WTC11 (cell line): ENCODE measurements around the gene C17orf78. TPM values are rescaled to one million over a fixed set of nuclear protein-coding genes. Genes with fewer than 3 reads are reported as not detected.
"Not testable (repeated sequence)": the region's sequence is repeated elsewhere in the genome, so short reads cannot be mapped to it uniquely, and the experiment has no call there.

Experiments used
- ATAC-seq: fragments of 200-7000 bp; cut with Tn5 transposase; 2 replicates; pipeline ENCODE4 v1.10.0; 2021; ENCODE audit warnings: mild to moderate bottlenecking, moderate library complexity
- CTCF ChIA-PET: fragments of 300-600 bp; sonication (Branson Sonifier 250); formaldehyde crosslinking; loops from one replicate; lab custom pipeline; 2021; ENCODE audit warnings: antibody characterized with exemption; lab: Charles Lee
- POLR2A ChIA-PET: fragments of 350-600 bp; sonication (Branson Sonifier 250); formaldehyde crosslinking; loops from one replicate; lab custom pipeline; 2021; ENCODE audit warnings: antibody characterized with exemption; lab: Charles Lee
- DNase-seq: peaks from one replicate; pipeline ENCODE4 v3.0.0; 2021; ENCODE audit warnings: low spot score
- H3K27ac Mint-ChIP-seq: 2 replicates; pipeline ENCODE4 v1.8.0; 2021; ENCODE audit warnings: mixed read lengths
- H3K27me3 Mint-ChIP-seq: 2 replicates; pipeline ENCODE4 v1.8.0; 2021; ENCODE audit warnings: low read depth, mild to moderate bottlenecking, moderate library complexity, mixed read lengths
- H3K36me3 Mint-ChIP-seq: 2 replicates; pipeline ENCODE4 v1.8.0; 2021; ENCODE audit warnings: mixed read lengths
- H3K4me1 Mint-ChIP-seq: 2 replicates; pipeline ENCODE4 v1.8.0; 2022; ENCODE audit warnings: mixed read lengths
- H3K4me3 Mint-ChIP-seq: 2 replicates; pipeline ENCODE4 v1.8.0; 2021; ENCODE audit warnings: mild to moderate bottlenecking, moderate library complexity, mixed read lengths
- H3K9me3 Mint-ChIP-seq: 2 replicates; pipeline ENCODE4 v1.8.0; 2021; ENCODE audit warnings: mixed read lengths
- CBFB ChIP-seq: sonication (generic); formaldehyde crosslinking; IDR thresholded peaks from 2 replicates; pipeline ENCODE4 v1.8.1; 2022; ENCODE audit warnings: mild to moderate bottlenecking, low read depth, missing genetic modification reagents
- CREM ChIP-seq: sonication (generic); formaldehyde crosslinking; IDR thresholded peaks from 2 replicates; pipeline ENCODE4 v1.8.1; 2022; ENCODE audit warnings: mild to moderate bottlenecking, missing genetic modification reagents, moderate library complexity
- ETV6 ChIP-seq: sonication (generic); formaldehyde crosslinking; IDR thresholded peaks from 2 replicates; pipeline ENCODE4 v1.8.1; 2022; ENCODE audit warnings: mild to moderate bottlenecking, missing genetic modification reagents
- FOXK1 ChIP-seq: sonication (generic); formaldehyde crosslinking; IDR thresholded peaks from 2 replicates; pipeline ENCODE4 v1.8.0; 2022; ENCODE audit warnings: mild to moderate bottlenecking, moderate library complexity, missing genetic modification reagents
- FOXP1 ChIP-seq: sonication (generic); formaldehyde crosslinking; IDR thresholded peaks from 2 replicates; pipeline ENCODE4 v1.8.0; 2022; ENCODE audit warnings: missing genetic modification reagents, mild to moderate bottlenecking, moderate library complexity, borderline replicate concordance
- GRHL2 ChIP-seq: fragments of 250-450 bp; sonication (Bioruptor Pico); IDR thresholded peaks from 2 replicates; pipeline ENCODE4 v1.8.0; 2022; ENCODE audit warnings: mild to moderate bottlenecking, moderate library complexity; ENCODE audit not compliant: insufficient replicate concordance, severe bottlenecking
- GTF2I ChIP-seq: fragments of 250-450 bp; sonication (Bioruptor Pico); conservative IDR thresholded peaks from 2 replicates; pipeline ENCODE4 v1.4.0; 2021; ENCODE audit warnings: mild to moderate bottlenecking
- KAT7 ChIP-seq: sonication (generic); formaldehyde crosslinking; IDR thresholded peaks from 2 replicates; pipeline ENCODE4 v1.8.1; 2023; ENCODE audit warnings: missing genetic modification reagents, mild to moderate bottlenecking, borderline replicate concordance
- NFE2L1 ChIP-seq: sonication (generic); formaldehyde crosslinking; IDR thresholded peaks from 2 replicates; pipeline ENCODE4 v1.8.1; 2023; ENCODE audit warnings: missing genetic modification reagents
- NR1H2 ChIP-seq: sonication (generic); formaldehyde crosslinking; IDR thresholded peaks from 2 replicates; pipeline ENCODE4 v1.9.0; 2021; ENCODE audit warnings: mild to moderate bottlenecking, moderate library complexity, missing genetic modification reagents
- NR2C2 ChIP-seq: sonication (generic); formaldehyde crosslinking; IDR thresholded peaks from 2 replicates; pipeline ENCODE4 v1.8.0; 2022; ENCODE audit warnings: mild to moderate bottlenecking, missing genetic modification reagents
- ZNF138 ChIP-seq: sonication (generic); formaldehyde crosslinking; conservative IDR thresholded peaks from 2 replicates; pipeline ENCODE4 v1.8.1; 2022; ENCODE audit warnings: mild to moderate bottlenecking, moderate library complexity, missing genetic modification reagents
- ZNF232 ChIP-seq: sonication (generic); formaldehyde crosslinking; IDR thresholded peaks from 2 replicates; pipeline ENCODE4 v1.8.0; 2022; ENCODE audit warnings: mild to moderate bottlenecking, missing genetic modification reagents
- ZNF671 ChIP-seq: fragments of 250-450 bp; sonication (Bioruptor Pico); IDR thresholded peaks from 2 replicates; pipeline ENCODE4 v1.8.0; 2021; ENCODE audit warnings: mild to moderate bottlenecking
- total RNA-seq: library from RNA; stranded (reverse); gene quantifications from 3 replicates; pipeline ENCODE4 v1.2.3, GENCODE V29; 2021
- TF ChIP-seq, protein P1 (sequence below): sonication (generic); formaldehyde crosslinking; conservative IDR thresholded peaks from 2 replicates; pipeline ENCODE4 v1.8.1; 2023; ENCODE audit warnings: mild to moderate bottlenecking, low read depth, missing genetic modification reagents, moderate library complexity
- TF ChIP-seq, protein P2 (sequence below): sonication (generic); formaldehyde crosslinking; IDR thresholded peaks from 2 replicates; pipeline ENCODE4 v1.8.1; 2022; ENCODE audit warnings: missing genetic modification reagents, borderline replicate concordance
- TF ChIP-seq, protein P3 (sequence below): sonication (generic); formaldehyde crosslinking; IDR thresholded peaks from 2 replicates; pipeline ENCODE4 v1.8.0; 2022; ENCODE audit warnings: mild to moderate bottlenecking, missing genetic modification reagents

The C17orf78 gene
- total RNA-seq, 1 experiment from 2014 or later: not detected

- ATAC-seq (no peak), DNase-seq (no peak)
- ChIA-PET CTCF (no interaction called here), POLR2A (interaction anchor here (0.6 kb wide), 1 partner anchor 1370 kb away, joined by 3 read pairs; no protein-coding TSS in a partner anchor)
- Mint-ChIP-seq H3K27ac (no peak overlapping the region), H3K4me3 (no peak overlapping the region), H3K4me1 (peaks cover 8% of the 10 kb centered on the region), H3K36me3 (no peaks in the 10 kb centered on the region; the same call in 1 of the 2 replicates), H3K27me3 (no peaks in the 10 kb centered on the region), H3K9me3 (no peaks in the 10 kb centered on the region)
- TF ChIP-seq ZNF232 (CRISPR knock-in tag) (no peak), KAT7 (no peak), CBFB (no peak), FOXK1 (CRISPR knock-in tag) (no peak), GTF2I (CRISPR knock-in tag) (no peak), ETV6 (CRISPR knock-in tag) (no peak), NR1H2 (CRISPR knock-in tag) (no peak), GRHL2 (CRISPR knock-in tag) (no peak), FOXP1 (CRISPR knock-in tag) (no peak), NFE2L1 (CRISPR knock-in tag) (no peak), ZNF671 (CRISPR knock-in tag) (no peak), CREM (CRISPR knock-in tag) (no peak)
- TF ChIP-seq, protein P1, sequence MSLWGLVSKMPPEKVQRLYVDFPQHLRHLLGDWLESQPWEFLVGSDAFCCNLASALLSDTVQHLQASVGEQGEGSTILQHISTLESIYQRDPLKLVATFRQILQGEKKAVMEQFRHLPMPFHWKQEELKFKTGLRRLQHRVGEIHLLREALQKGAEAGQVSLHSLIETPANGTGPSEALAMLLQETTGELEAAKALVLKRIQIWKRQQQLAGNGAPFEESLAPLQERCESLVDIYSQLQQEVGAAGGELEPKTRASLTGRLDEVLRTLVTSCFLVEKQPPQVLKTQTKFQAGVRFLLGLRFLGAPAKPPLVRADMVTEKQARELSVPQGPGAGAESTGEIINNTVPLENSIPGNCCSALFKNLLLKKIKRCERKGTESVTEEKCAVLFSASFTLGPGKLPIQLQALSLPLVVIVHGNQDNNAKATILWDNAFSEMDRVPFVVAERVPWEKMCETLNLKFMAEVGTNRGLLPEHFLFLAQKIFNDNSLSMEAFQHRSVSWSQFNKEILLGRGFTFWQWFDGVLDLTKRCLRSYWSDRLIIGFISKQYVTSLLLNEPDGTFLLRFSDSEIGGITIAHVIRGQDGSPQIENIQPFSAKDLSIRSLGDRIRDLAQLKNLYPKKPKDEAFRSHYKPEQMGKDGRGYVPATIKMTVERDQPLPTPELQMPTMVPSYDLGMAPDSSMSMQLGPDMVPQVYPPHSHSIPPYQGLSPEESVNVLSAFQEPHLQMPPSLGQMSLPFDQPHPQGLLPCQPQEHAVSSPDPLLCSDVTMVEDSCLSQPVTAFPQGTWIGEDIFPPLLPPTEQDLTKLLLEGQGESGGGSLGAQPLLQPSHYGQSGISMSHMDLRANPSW (CRISPR knock-in tag): no peak
Observed at GRCh38 chr17:37400505-37400904, 24.7 kb downstream of the C17orf78 start.

DNA sequence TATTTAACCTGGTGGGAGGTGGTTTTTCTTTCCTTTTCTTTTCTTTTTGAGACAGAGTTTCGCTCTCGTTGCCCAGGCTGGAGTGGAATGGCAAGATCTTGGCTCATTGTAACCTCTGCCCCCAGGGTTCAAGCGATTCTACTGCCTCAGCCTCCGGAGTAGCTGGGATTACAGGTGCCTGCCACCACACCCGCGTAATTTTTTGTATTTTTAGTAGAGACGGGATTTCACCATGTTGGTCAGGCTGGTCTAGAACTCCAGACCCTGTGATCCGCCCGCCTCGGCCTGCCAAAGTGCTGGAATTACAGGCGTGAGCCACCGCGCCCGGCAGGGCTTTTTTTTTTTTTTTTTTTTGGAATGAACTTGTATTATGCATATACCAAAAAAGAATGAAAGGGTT lies 29.7 kb downstream of the C17orf78 start:
- H3K9me3 Mint-ChIP-seq, ATAC-seq, H3K27me3 Mint-ChIP-seq, H3K27ac Mint-ChIP-seq, H3K36me3 Mint-ChIP-seq, DNase-seq: not testable (repeated sequence)
- H3K4me1 Mint-ChIP-seq: peaks cover 18% of the 10 kb centered on the region
- CTCF ChIA-PET: interaction anchor here (2.0 kb wide), 1 partner anchor 32 kb away, joined by 8 read pairs; no protein-coding TSS in a partner anchor
- peak overlapping the region; percentile 97 for H3K4me3 Mint-ChIP-seq
- POLR2A ChIA-PET: interaction anchor here (0.5 kb wide), 1 partner anchor 79 kb away, joined by 3 read pairs; no protein-coding TSS in a partner anchor

DNA sequence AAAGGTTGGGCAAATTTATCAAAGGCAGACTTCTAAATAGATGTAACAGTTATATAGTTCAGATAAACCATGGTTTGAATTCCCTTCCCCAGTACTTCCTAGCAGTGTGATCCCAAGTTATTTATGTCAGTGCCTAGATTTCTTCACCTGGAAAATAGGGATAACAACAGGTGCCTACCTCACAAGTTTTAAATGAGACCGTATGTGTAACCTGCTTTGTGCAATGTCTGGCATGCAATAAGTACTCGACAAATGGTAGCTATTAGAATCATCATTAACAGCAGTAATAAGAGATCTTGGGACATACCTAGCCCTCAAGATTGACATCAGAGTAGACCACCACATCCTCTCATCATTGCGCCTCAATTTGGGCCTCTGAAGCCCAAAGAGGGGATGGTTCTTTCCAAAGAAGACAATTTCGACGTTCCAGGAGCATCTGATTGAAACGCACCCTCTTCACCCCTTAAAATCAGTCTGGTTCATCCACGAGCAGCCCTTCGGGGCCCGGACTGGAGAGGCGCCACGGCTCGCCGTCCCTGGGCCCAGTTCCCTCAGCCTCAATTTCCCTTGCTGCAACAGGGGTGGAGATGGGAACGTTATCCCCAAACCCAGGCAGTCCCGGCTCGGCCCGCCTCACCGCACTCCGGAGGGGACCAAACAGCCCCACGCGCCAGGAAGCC lies 30.3 kb downstream of the C17orf78 start:
- TF ChIP-seq ZNF138 (CRISPR knock-in tag): peak; percentile 73; the same call in 1 of the 2 replicates
- no peak for TF ChIP-seq NR2C2 (CRISPR knock-in tag)
- TF ChIP-seq CBFB: 0 out of 2 replicates have a peak, but pooled peaks have one; percentile 37
- 0 out of 2 replicates have a peak, but pooled peaks have one; percentile 40 for TF ChIP-seq ETV6 (CRISPR knock-in tag)
- TF ChIP-seq, protein P2, sequence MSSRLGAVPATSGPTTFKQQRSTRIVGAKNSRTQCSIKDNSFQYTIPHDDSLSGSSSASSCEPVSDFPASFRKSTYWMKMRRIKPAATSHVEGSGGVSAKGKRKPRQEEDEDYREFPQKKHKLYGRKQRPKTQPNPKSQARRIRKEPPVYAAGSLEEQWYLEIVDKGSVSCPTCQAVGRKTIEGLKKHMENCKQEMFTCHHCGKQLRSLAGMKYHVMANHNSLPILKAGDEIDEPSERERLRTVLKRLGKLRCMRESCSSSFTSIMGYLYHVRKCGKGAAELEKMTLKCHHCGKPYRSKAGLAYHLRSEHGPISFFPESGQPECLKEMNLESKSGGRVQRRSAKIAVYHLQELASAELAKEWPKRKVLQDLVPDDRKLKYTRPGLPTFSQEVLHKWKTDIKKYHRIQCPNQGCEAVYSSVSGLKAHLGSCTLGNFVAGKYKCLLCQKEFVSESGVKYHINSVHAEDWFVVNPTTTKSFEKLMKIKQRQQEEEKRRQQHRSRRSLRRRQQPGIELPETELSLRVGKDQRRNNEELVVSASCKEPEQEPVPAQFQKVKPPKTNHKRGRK (CRISPR knock-in tag): no peak
- TF ChIP-seq, protein P3, sequence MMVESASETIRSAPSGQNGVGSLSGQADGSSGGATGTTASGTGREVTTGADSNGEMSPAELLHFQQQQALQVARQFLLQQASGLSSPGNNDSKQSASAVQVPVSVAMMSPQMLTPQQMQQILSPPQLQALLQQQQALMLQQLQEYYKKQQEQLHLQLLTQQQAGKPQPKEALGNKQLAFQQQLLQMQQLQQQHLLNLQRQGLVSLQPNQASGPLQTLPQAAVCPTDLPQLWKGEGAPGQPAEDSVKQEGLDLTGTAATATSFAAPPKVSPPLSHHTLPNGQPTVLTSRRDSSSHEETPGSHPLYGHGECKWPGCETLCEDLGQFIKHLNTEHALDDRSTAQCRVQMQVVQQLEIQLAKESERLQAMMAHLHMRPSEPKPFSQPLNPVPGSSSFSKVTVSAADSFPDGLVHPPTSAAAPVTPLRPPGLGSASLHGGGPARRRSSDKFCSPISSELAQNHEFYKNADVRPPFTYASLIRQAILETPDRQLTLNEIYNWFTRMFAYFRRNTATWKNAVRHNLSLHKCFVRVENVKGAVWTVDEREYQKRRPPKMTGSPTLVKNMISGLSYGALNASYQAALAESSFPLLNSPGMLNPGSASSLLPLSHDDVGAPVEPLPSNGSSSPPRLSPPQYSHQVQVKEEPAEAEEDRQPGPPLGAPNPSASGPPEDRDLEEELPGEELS (CRISPR knock-in tag): peak; percentile 33; the same call in 1 of the 2 replicates
- peak; percentile 77; the same call in 1 of the 2 replicates for TF ChIP-seq FOXP1 (CRISPR knock-in tag)
- TF ChIP-seq FOXK1 (CRISPR knock-in tag): 0 out of 2 replicates have a peak, but pooled peaks have one; percentile 17
- Mint-ChIP-seq H3K4me3 (peak overlapping the region; percentile 97), H3K4me1 (peaks cover 18% of the 10 kb centered on the region), H3K9me3 (no peaks in the 10 kb centered on the region), H3K36me3 (peaks cover 9% of the 10 kb centered on the region), H3K27me3 (no peaks in the 10 kb centered on the region), H3K27ac (peak overlapping the region; percentile 94)
- DNase-seq: no peak
- CTCF ChIA-PET: no interaction called here
- POLR2A ChIA-PET: no interaction called here
- peak; percentile 9; the same call in 1 of the 2 replicates for ATAC-seq
